Endothelial cell of umbilical vein (primary cell): ENCODE measurements around the gene TLCD4. TPM values are rescaled to one million over a fixed set of nuclear protein-coding genes. Genes with fewer than 3 reads are reported as not detected.

Experiments
- BruUV-seq: library from RNA; stranded (reverse); fragments of 400-500 nt; replicated peaks from 2 replicates; lab custom pipeline; 2021; lab: Mats Ljungman, UMichigan
- CTCF ChIA-PET: fragments of 300-600, 350-600 bp; sonication (Branson Sonifier 250); formaldehyde crosslinking; loops from one replicate; lab custom pipeline; 2021; ENCODE audit warnings: antibody characterized with exemption, inconsistent platforms; lab: Charles Lee
- POLR2A ChIA-PET: fragments of 300-600, 350-600 bp; sonication (Branson Sonifier 250); formaldehyde crosslinking; loops from one replicate; lab custom pipeline; 2021; ENCODE audit warnings: antibody characterized with exemption, inconsistent platforms; lab: Charles Lee
- DNase-seq: peaks from one replicate; pipeline ENCODE4 v3.0.0-alpha.2; 2011; ENCODE audit warnings: low read depth, low spot score
- FAIRE-seq: peaks from 2 replicates; lab custom pipeline; 2011; peaks lifted over from hg19 to GRCh38; lab: Jason Lieb, UNC
- H2AFZ ChIP-seq: 2 replicates; pipeline ENCODE4 v1.6.0; 2012; ENCODE audit warnings: low read depth, low read length, control low read depth, inconsistent platforms
- H3K27ac ChIP-seq: 2 replicates; pipeline ENCODE4 v1.5.1; 2011; ENCODE audit warnings: low read depth, mild to moderate bottlenecking, control low read depth, low read length, moderate library complexity; ENCODE audit not compliant: insufficient read depth
- H3K27me3 ChIP-seq, 2 experiments: 2 replicates each; pipeline versions ENCODE4 v1.6.0 to v1.6.1; 2011; ENCODE audit warnings: low read length in 2 of 2, mixed read lengths in 1 of 2; ENCODE audit not compliant: control insufficient read depth in 2 of 2, insufficient read depth in 2 of 2
- H3K36me3 ChIP-seq, 2 experiments: 2 replicates in 1 of 2; 3 replicates in 1 of 2; pipeline ENCODE4 v1.5.1; 2011; ENCODE audit warnings: low read length in 2 of 2, mild to moderate bottlenecking in 1 of 2, moderate library complexity in 1 of 2; ENCODE audit not compliant: control insufficient read depth in 2 of 2, insufficient read depth in 2 of 2; ENCODE audit errors: extremely low read depth in 1 of 2
- H3K4me1 ChIP-seq: 3 replicates; pipeline ENCODE4 v1.5.1; 2011; ENCODE audit warnings: mild to moderate bottlenecking, low read length; ENCODE audit not compliant: control insufficient read depth, insufficient read depth; ENCODE audit errors: extremely low read depth
- H3K4me2 ChIP-seq: 2 replicates; pipeline ENCODE4 v1.6.1; 2011; ENCODE audit warnings: low read length, control low read depth, mixed read lengths; ENCODE audit not compliant: insufficient read depth
- H3K4me3 ChIP-seq, 3 experiments: fragments of 200-600 bp in 1 of 3; sonication (generic), shearing (Covaris generic) in 1 of 3; replicated peaks in 1 of 3; 2 replicates each; pipeline ENCODE4 v1.5.1; 2011 to 2016; ENCODE audit warnings: control low read depth in 3 of 3, low read length in 3 of 3, mild to moderate bottlenecking in 2 of 3, inconsistent platforms in 1 of 3, low read depth in 1 of 3, moderate library complexity in 1 of 3; ENCODE audit not compliant: insufficient read depth in 1 of 3
- H3K79me2 ChIP-seq: 2 replicates; pipeline ENCODE4 v1.6.0; 2012; ENCODE audit warnings: low read length, inconsistent platforms; ENCODE audit not compliant: control insufficient read depth, insufficient read depth
- H3K9ac ChIP-seq: replicated peaks from 2 replicates; pipeline ENCODE3; 2011; ENCODE audit warnings: low read length, control low read depth; ENCODE audit not compliant: insufficient read depth; ENCODE audit errors: extremely low read depth
- H3K9me1 ChIP-seq: replicated peaks from 3 replicates; pipeline ENCODE4 v1.6.0; 2011; ENCODE audit warnings: mild to moderate bottlenecking, low read length; ENCODE audit not compliant: control insufficient read depth, insufficient read depth; ENCODE audit errors: extremely low read depth
- H3K9me3 ChIP-seq: replicated peaks from 2 replicates; pipeline ENCODE4 v1.5.1; 2012; ENCODE audit warnings: low read length, inconsistent platforms; ENCODE audit not compliant: control insufficient read depth, insufficient read depth
- H4K20me1 ChIP-seq: replicated peaks from 2 replicates; pipeline ENCODE3; 2011; ENCODE audit warnings: mild to moderate bottlenecking, low read length; ENCODE audit not compliant: control insufficient read depth, insufficient read depth; ENCODE audit errors: extremely low read depth
- CTCF ChIP-seq, 2 donors: IDR thresholded peaks; 1 replicate in 1 of 2; 2 replicates in 1 of 2; pipeline ENCODE4 v1.5.1; 2011; ENCODE audit warnings: low read length in 2 of 2, mild to moderate bottlenecking in 2 of 2, moderate library complexity in 2 of 2, control low read depth in 1 of 2, inconsistent platforms in 1 of 2, low read depth in 1 of 2; ENCODE audit not compliant: insufficient read depth in 1 of 2; ENCODE audit errors: extremely low read depth in 1 of 2
- EZH2 ChIP-seq: IDR thresholded peaks from 2 replicates; pipeline ENCODE4 v1.6.1; 2012; ENCODE audit warnings: borderline replicate concordance, low read depth, mild to moderate bottlenecking, moderate library complexity, low read length, inconsistent platforms; ENCODE audit not compliant: severe bottlenecking
- FOS ChIP-seq: IDR thresholded peaks from 2 replicates; pipeline ENCODE4 v1.6.1; 2011; ENCODE audit warnings: mild to moderate bottlenecking, low read length, moderate library complexity, borderline replicate concordance; ENCODE audit not compliant: insufficient read depth
- GATA2 ChIP-seq: IDR thresholded peaks from 2 replicates; pipeline ENCODE4 v1.7.0; 2011; ENCODE audit warnings: low read depth, mild to moderate bottlenecking, moderate library complexity, mixed read lengths, low read length; ENCODE audit not compliant: insufficient read length, insufficient read depth
- JUN ChIP-seq: IDR thresholded peaks from 2 replicates; pipeline ENCODE4 v1.6.1; 2011; ENCODE audit warnings: borderline replicate concordance, low read depth; ENCODE audit not compliant: insufficient read length, insufficient read depth
- MYC ChIP-seq: IDR thresholded peaks from one replicate; pipeline ENCODE4 v1.6.1; 2011; ENCODE audit warnings: mild to moderate bottlenecking, low read depth, low read length
- POLR2A ChIP-seq: IDR thresholded peaks from 2 replicates; pipeline ENCODE4 v1.6.1; 2012; ENCODE audit warnings: low read depth, mild to moderate bottlenecking, control low read depth, low read length
- POLR2AphosphoS5 ChIP-seq: IDR thresholded peaks from 2 replicates; pipeline ENCODE4 v1.6.1; 2012; ENCODE audit warnings: low read depth, mild to moderate bottlenecking, control low read depth, low read length, moderate library complexity; ENCODE audit not compliant: insufficient read depth
- dilution Hi-C: fragments of 300-500 bp; cut with MboI; formaldehyde crosslinking; loops from one replicate; pipeline ENCODE4 v1.15.0; 2019; ENCODE audit warnings: low sequenced_read_pairs; ENCODE audit not compliant: extremely low pct_ligation_motif_present
- intact Hi-C: fragments of 100-400 bp; cut with micrococcal nuclease; formaldehyde crosslinking; loops from one replicate; pipeline ENCODE4 v1.10.0; 2022
- polyA plus RNA-seq, 4 experiments: library from polyadenylated mRNA; depleted of rRNA in 3 of 4; stranded (reverse) in 3 of 4; unstranded in 1 of 4; fragments of >200 nt; gene quantifications; 2 replicates each; pipeline versions ENCODE4 v1.2.1 to v1.2.3, GENCODE V29; 2011 to 2012; ENCODE audit warnings: missing spikeins in 1 of 4
- total RNA-seq: library from RNA; stranded (reverse); gene quantifications from 2 replicates; pipeline ENCODE4 v1.2.3, GENCODE V29; 2021
- TF ChIP-seq, protein P1 (sequence below): IDR thresholded peaks from 2 replicates; pipeline ENCODE4 v1.6.1; 2011; ENCODE audit not compliant: insufficient read depth, insufficient read length

Gene TLCD4
- total and polyA plus RNA-seq, 2 donors (not counting 3 experiments of a cell fraction or from before 2014, with no cell fraction given), result 0.11 to 0.51 TPM

DNA sequence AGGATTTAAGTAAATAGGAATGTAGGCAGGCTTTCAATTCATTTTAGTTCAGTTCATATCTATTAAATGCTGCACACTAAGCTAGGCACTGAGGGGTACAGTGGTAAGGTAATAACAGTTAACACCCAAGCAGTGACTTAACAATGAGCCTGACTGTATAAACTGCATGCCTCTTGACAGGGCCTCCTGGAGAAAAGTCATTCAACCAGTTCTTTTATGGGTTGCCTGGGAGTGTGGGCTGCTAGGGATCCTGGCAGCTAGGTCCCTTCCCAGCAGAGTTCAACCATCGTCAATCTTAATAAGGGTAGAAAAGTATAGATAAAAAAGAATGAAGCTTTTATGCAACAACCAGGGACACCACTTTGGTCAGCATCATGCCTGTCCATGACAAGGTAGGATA is 36.3 kb upstream of the TLCD4 start:
- Histone ChIP-seq H3K27ac (no peak overlapping the region), H3K27me3 (peaks cover 14 to 29% of the 10 kb centered on the region in 2 experiments), H4K20me1 (no peaks in the 10 kb centered on the region), H3K4me2 (no peak overlapping the region), H2AFZ (no peak overlapping the region), H3K9me1 (no peaks in the 10 kb centered on the region), H3K79me2 (no peaks in the 10 kb centered on the region), H3K36me3 (no peaks in the 10 kb centered on the region), H3K4me3 (no peak overlapping the region), H3K4me1 (no peaks in the 10 kb centered on the region), H3K9me3 (no peaks in the 10 kb centered on the region), H3K9ac (no peak overlapping the region)
- intact Hi-C loops (no loop called here), dilution Hi-C loops (no loop called here)
- POLR2A ChIA-PET, result no interaction called here
- DNase-seq (no peak), FAIRE-seq (no peak)
- CTCF ChIA-PET, result interaction anchor here (2.1 kb wide), 1 partner anchor 8 kb away, joined by 6 read pairs; the partner anchor contains the start of gene ALG14
- TF ChIP-seq MYC, result no peak
- no peak for TF ChIP-seq EZH2
- no peak for TF ChIP-seq JUN
- TF ChIP-seq FOS, result no peak
- TF ChIP-seq, protein P1, sequence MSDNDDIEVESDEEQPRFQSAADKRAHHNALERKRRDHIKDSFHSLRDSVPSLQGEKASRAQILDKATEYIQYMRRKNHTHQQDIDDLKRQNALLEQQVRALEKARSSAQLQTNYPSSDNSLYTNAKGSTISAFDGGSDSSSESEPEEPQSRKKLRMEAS, result no peak
- no peak for TF ChIP-seq POLR2A
- no peak for TF ChIP-seq CTCF (IDR thresholded peaks at IDR 0.05; ENCODE audit: extremely low read depth in 1 of 2, insufficient read depth in 1 of 2, low read depth in 1 of 2, low read length in 2 of 2)
- TF ChIP-seq POLR2AphosphoS5, result no peak
- TF ChIP-seq GATA2, result no peak
- no TSS peak for BruUV-seq
